GM12873 (cell line): Measurements from ENCODE around the gene RET.

Experiments used
- CTCF ChIP-seq: IDR thresholded peaks from 2 replicates; pipeline ENCODE4 v1.5.1; 2012; ENCODE audit warnings: low read depth, mild to moderate bottlenecking, moderate library complexity, low read length, control low read depth; ENCODE audit not compliant: insufficient read depth; ENCODE audit errors: missing control alignments

The RET gene

GRCh38 chr10:43131906-43132305 lies 55.0 kb downstream of the RET start:
- no peak for TF ChIP-seq CTCF

- no peak for TF ChIP-seq CTCF
Measured at GRCh38 chr10:43132867-43133787, 56.3 kb downstream of the RET start.

- no peak for TF ChIP-seq CTCF
Measured at GRCh38 chr10:43134126-43134905, 57.4 kb downstream of the RET start.

- no peak for TF ChIP-seq CTCF
Measured at GRCh38 chr10:43135064-43135463, 58.2 kb downstream of the RET start.

GRCh38 chr10:43135656-43136055 lies 58.8 kb downstream of the RET start:
- TF ChIP-seq CTCF, result no peak

GRCh38 chr10:43136432-43136831 lies 59.6 kb downstream of the RET start:
- no peak for TF ChIP-seq CTCF
